PC-9 (cell line): Measurements from ENCODE around the gene CXCR5.

ENCODE experiments used
- EZH2 ChIP-seq: fragments of 200-600 bp; sonication (generic); IDR thresholded peaks from 2 replicates; pipeline ENCODE4 v1.8.0; 2017; ENCODE audit warnings: antibody characterized with exemption, low read depth
- TF ChIP-seq, protein P1 (sequence below): fragments of 200-600 bp; sonication (generic); conservative IDR thresholded peaks from 2 replicates; pipeline ENCODE4 v1.6.1; 2017; ENCODE audit warnings: mixed run types, antibody characterized with exemption, mild to moderate bottlenecking, moderate library complexity

DNA sequence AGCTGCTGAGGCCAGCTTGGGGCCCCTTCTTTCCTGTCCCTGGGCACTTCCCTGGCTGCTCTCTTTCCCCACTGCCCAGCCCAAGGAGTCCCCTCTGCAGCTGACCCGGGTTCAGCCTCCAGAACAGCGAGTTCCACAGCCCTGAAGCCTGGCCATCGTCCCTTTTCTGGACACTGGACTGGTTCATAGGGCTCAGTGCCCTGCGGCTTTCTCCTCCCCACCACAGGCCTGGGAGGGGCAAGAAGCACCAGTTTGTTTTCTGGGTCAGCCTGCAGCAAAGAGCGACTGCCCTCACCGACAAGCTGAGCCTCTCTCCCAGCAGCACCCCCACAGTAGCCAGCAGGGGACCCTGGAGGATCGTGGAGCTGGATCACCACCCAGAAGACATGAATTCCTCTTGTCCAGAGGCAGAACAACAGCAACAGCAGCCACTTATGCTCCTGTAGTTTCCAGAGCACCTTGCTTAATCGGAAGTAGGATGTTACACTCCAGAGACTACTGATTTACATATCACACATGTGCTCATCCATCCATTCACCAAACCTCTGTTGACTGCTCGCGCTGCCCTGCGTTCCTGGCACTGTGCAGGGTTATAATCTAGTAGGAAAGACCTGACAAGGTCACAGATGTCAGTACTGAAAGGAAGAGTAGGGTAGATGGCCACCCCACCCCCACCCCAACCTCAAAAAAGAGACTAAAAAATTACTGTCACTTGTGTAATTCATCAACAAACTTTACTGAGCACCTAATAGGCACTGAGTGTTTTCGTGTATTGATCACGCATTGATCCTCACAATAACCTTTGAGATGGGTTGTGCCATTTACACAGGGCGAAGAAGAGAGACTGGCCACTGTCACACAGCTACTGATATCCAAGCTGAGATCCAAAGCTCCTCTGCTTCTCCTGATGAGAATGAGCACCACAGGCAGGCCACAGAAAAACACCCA lies 13.0 kb upstream of the CXCR5 start:
- TF ChIP-seq, protein P1, sequence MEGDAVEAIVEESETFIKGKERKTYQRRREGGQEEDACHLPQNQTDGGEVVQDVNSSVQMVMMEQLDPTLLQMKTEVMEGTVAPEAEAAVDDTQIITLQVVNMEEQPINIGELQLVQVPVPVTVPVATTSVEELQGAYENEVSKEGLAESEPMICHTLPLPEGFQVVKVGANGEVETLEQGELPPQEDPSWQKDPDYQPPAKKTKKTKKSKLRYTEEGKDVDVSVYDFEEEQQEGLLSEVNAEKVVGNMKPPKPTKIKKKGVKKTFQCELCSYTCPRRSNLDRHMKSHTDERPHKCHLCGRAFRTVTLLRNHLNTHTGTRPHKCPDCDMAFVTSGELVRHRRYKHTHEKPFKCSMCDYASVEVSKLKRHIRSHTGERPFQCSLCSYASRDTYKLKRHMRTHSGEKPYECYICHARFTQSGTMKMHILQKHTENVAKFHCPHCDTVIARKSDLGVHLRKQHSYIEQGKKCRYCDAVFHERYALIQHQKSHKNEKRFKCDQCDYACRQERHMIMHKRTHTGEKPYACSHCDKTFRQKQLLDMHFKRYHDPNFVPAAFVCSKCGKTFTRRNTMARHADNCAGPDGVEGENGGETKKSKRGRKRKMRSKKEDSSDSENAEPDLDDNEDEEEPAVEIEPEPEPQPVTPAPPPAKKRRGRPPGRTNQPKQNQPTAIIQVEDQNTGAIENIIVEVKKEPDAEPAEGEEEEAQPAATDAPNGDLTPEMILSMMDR, result no peak
- no peak for TF ChIP-seq EZH2
